IPS-NIHi7 (cell line): ENCODE data around the gene GPN1.
A peak's percentile ranks its signal among the peaks of the same experiment; 100 is the strongest.
"Not testable (repeated sequence)": the region's sequence is repeated elsewhere in the genome, so short reads cannot be mapped to it uniquely, and the experiment has no call there.

ENCODE experiments used
- DNase-seq: peaks from one replicate; pipeline ENCODE4 v3.0.0; 2012; ENCODE audit warnings: mixed read lengths; ENCODE audit errors: extremely low spot score

Gene GPN1

DNA sequence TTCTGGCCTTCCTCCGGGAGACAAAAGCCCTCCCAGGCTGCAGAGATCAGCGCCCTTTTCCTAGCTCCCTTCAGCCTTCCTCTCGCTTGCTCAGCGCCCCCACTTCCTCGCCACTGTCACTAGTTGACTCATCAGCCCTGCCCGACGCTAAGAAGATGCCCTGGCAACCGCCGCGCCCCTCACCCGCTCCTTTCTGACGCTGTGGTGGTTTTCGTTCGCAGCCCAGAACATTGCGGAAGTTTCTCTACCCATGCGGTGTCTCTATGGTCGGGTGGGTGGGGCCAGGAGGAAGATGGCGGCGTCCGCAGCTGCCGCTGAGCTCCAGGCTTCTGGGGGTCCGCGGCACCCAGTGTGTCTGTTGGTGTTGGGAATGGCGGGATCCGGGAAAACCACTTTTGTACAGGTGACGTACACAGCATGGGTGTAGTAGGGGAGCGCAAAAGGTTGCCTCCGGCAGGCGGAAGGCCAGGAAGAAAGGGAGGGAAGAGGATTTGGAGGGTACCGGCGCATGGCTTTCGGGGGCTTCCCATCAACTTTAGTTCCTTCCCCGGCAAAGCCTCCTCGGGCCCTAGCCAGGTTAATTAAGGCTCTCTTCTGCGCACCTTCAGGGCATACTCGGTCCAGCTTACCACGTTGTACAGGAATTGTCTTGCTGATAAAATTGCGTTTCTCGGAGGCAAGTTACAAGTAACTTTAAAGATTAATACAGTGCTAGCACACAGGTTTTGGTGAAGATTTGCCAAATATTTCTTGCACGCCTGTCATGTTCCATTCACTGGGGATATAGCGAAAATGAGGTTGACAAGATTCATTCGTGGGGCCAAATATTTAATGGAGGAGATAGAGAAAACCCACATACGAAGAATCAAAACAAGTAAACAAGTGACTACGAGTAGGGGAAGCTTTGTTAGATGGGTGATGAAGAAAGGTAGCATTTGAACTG, at the start of gene GPN1, which contains the start of gene CCDC121:
Gene GPN1, plus strand, starts transcription at position 284 of the 943 bp plus-strand sequence. Its CDS starts 9 bp downstream, at position 293.
Gene CCDC121, minus strand, starts transcription at position 246 of the 943 bp plus-strand sequence. CDS start 1,213 bp downstream, outside the sequence.
- DNase-seq = peak; percentile 93

DNA sequence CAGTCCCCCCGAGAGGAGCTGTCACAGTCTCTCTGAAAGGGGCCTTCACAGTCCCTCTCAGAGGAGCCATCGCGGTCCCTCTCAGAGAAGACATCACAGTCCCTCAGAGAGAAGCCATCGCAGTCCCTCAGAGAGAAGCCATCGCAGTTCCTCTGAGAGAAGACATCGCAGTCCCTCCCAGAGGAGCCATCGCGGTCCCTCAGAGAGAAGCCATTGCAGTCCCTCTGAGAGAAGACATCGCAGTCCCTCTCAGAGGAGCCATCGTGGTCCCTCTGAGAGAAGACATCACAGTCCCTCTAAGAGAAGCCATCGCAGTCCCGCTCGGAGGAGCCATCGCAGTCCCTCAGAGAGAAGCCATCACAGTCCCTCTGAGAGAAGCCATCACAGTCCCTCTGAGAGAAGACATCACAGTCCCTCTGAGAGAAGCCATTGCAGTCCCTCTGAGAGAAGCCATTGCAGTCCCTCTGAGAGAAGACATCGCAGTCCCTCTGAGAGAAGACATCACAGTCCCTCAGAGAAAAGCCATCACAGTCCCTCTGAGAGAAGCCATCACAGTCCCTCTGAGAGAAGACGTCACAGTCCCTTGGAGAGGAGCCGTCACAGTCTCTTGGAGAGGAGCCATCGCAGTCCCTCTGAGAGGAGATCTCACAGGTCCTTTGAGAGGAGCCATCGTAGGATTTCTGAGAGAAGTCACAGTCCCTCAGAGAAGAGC, 47.3 kb upstream of the GPN1 start:
- no peak for DNase-seq

DNA sequence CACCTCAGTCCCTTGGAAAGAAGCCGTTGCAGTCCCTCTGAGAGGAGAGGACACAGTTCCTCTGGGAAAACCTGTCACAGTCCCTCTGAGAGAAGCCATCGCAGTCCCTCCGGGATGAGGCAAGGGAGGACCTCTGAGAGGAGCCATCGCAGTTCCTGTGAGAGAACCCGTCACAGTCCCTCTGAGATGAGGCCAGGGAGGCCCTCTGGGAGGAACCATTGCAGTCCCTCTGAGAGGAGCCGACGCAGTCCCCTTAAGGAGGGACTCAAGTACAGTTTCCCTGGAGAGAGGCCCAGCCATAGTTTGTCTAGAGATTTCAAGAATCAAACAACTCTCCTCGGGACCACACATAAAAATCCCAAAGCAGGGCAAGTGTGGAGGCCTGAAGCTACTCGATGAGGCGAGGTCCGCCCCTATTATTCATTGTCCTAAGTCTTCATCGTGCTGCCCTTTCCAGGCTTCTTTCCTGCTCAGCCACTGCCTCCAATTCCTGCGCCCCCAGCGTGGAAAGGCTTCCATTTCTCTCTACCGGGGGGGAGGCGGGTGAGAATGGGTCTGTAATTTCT, 46.6 kb upstream of the GPN1 start:
- no peak for DNase-seq

DNA sequence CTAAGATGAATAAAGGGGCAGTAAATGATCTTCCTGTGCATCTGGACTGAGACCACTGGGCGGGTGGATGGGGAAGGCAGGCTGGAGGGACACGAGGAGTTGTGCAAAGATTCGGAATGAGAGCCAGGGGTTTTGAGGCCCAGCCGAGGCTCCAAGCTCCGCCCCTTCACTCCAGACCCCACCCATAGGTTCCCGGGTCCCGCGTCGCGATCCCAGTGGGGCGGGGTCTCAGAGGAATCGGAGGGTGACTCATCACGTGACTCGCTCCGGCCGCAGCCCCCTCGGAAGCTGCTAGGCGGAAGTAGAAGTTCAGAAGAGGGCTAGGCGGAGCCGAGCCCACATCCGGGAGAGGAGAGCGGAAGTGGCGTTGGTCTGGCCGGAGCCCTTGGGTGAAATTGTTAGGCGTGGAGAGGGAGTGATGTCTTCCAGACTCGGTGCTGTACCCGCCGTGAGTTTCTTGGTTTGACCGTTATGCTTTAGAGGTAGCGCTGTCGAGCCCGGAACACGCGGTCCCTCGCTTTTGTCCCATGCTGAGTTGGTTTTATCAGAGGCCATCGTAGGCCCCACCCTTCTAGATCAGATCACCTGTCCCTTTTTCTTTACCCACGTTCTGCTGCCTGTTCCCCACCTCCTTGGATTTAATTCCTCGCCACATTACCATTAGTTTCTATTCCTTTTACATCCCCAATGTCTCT, 46.0 kb upstream of the GPN1 start, which contains the start of gene ZNF512:
Gene ZNF512, plus strand, starts transcription at position 348 of the 695 bp plus-strand sequence. Its CDS starts 71 bp downstream, at position 419.
- peak; percentile 99 for DNase-seq

DNA sequence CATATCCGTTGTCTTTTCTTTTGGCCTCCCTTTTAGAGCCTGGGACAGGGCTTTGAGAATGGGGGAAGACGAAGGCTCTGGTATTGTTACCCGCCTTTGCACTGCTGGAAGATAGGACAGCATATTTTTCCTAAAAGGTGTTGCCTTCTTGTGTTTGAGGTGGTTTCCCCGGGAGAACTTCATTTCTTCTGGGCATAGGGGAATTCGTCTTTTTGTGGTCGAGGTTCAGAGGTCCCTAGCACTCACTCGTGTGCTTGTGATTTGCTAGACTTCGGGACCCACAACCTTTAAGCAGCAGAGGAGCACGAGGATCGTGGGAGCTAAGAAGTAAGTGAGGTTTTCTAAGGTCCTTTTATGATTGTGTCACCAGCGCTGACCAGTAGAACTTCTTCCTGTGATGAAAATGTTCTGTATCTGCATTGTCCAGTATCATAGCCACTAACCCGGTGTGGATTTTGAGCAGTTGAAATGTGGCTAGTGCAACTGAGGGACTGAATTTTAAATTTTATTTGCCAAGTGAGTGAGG, 45.4 kb upstream of the GPN1 start:
- no peak for DNase-seq

DNA sequence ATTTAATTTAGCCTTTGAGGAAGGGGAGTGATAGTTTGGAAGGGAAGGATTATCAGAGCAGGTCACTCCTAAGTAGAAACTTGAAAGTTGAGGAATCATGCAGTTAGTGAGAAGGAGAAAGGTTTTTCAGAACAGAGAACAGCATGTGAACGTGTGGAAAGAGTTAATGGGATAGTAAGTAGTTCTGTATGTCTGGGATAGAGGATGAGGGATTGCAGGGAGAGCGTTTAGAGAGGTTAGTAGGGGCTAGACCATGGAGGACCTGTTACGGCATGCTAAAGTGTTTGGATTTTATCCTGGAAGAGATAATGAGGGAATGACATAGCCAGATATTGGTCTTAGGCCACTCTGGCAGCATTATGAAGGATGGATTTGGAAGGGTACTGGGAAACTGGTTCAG, 44.3 kb upstream of the GPN1 start:
- DNase-seq = no peak

DNA sequence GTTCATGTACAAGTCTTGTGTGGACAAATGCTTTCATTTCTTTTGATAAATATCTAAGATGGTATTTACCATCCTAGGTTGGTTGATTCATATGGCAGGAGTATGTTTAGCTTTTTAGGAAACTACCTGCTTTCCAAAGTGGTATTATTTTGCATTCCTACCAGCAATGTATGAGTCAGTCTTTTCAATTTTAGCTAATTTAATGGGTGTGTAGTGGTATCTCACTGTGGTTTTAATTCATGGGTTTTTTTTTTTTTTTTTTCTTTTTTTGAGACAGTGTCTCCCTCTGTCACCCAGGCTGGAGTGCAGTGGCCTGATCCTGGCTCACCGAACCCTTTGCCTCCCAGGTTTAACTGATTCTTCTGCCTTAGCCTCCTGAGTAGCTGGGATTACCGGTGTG, 41.8 kb upstream of the GPN1 start:
- no peak for DNase-seq

DNA sequence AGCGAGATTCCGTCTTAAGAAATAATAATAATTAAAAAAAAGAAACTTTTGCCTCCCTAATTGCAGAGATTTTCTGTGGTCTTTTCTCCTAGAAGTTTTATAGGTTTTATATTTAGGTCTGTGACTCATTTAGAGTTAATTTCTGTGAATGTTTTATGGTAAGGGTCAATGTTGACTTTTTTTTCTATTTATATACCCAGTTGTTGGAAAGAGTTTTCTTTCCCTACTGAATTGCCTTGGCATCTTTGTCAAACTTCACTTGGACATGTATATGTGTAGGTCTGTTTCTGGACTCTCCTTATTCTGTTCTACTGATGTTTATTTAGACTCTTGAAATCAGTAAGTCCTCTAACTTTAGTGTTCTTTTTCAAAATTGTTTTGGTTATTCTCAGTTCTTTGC, 40.5 kb upstream of the GPN1 start:
- no peak for DNase-seq

DNA sequence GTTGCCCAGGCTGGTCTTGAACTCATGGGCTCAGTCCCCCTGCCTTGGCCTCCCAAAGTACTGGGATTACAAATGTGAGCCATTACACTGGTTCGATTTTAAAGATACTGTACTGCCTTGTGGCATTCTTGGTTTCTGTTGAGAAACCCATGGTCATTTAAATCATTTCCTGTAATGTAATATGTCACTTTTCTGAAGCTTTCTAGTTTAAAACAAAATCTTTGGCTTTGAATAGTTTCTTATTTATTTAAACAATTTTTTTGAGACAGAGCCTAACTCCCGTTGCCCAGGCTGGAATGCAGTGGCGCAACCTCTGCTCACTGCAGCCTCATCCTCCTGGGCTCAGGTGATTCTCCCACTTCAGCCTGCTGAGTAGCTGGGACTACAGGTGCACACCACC, 37.1 kb upstream of the GPN1 start:
- no peak for DNase-seq

DNA sequence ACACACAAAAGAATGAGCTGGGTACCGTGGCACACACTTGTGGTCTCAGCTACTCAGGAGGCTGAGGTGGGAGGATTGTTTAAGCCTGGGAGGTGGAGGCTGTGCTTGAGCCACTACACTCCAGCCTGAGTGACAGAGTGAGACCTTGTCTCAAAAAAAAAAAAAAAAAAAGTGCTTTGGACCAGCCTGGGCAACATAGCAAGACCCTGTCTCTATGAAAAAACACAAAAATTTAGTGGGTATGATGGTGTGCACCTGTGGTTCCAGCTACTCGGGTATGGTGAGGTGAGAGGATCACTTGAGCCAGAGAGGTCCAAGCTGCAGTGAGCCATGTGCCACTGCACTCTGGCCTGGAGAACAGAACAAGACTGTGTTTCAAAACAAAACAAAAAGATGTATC, 35.6 kb upstream of the GPN1 start:
- no peak for DNase-seq

DNA sequence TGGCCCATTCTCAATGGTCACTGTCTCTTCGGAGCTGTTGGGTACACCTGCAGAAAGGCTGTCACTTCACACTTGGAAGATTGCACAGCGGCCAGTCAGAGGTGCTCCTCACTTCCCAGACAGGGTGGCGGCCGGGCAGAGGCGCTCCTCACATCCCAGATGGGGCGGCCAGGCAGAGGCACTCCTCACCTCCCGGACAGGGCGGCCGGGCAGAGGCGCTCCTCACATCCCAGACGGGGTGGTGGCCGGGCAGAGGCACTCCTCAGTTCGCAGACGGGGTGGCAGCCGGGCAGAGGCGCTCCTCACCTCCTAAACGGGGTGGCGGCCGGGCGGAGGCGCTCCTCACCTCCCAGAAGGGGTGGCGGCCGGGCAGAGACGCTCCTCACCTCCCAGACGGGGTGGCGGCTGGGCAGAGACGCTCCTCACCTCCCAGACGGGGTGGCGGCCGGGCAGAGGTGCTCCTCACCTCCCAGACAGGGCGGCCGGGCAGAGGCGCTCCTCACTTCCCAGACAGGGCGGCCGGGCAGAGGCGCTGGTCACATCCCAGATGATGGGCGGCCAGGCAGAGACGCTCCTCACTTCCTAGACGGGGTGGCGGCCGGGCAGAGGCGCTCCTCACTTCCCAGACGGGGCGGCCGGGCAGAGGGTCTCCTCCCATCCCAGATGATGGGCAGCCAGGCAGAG, 34.7 kb upstream of the GPN1 start:
- not testable (repeated sequence) for DNase-seq

DNA sequence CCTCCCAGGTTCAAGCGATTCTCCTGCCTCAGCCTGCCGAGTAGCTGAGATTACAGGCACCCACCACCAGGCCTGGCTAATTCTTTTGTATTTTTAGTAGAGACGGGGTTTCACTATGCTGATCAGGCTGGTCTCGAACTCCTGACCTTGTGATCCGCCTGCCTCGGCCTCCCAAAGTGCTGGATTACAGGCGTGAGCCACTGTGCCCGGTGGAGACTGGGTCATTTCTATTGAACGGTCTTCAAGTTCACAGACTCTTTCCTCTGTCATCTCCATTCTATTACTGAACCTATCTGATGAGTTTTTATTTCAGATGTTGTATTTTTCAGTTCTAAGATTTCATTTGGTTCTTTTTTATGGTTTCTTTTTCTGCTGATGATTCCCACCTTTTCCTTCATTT, 33.4 kb upstream of the GPN1 start:
- not testable (repeated sequence) for DNase-seq

DNA sequence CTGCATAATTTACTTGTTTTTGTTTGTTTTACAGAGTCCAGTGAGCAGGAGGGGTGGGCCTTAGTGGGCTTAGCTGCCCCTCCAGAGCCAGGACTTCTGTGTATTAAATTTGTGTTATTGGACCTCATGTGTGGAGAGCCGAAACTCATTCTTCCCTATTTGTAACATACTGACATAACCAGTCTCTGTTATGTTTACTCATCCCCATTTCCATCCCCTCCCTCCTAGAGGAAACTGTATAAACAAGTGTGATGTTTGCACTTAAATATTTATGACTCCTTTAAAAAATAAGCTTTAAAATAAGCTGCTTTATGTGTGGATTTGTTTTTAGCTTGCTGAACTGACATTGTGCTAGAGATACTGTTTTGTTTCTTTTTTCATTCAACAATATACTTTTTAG, 32.2 kb upstream of the GPN1 start:
- DNase-seq = no peak

DNA sequence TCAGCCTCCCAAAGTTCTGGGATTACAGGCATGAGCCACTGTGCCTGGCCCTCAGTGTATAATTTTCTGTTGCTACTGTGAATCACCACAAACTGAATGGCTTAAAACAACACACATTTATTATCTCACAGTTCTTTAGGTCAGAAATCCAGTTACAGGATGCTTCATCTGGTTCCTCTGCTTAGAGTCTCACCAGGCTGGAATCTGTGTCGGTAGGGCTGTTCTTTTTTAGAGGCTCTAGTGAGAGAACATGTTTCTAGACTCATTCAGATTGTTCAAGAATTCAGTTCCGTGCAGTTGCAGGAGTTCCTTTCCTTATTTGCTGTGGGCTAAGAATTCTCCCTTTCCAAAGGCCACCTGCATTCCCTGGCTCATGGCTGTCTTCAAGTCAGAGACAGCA, 22.2 kb upstream of the GPN1 start:
- DNase-seq = no peak

DNA sequence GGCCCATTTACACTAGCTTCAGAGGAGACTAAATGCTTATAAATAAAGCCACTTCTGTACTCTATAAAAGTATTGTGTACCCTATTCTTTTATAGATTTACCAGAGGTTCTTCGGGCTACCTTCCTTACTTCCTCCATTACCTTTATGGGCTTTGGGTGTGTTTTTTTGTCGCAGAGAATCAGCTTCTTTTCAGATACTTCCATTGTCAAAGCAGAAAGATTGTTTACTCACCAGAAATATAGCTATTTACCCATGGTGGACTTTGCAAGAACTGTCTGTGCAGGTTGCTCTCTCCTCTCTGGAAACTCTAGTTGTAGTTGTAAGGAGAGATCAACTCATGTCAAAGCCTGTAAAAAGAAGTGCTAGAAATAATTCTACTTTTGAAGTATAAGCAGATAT, 14.9 kb upstream of the GPN1 start:
- no peak for DNase-seq

DNA sequence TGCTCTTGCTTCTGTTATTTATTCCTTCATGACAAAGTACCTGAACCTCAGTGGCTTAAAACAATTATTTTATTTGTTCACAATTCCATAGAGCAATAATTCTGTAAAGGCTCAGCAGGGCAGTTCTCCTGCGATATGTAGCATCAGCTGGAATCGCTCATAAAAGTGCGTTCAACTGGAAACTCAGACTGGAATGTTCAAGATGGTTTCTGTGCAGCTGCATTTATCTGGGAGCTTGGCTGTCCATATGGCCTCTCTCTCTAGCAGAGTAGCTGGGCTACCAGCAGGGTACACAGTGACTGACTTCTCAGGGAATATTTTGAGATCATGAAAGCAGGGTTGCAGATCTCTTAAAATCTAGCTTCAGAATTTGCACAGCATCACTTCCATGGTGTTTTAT, 13.5 kb upstream of the GPN1 start:
- DNase-seq = no peak

DNA sequence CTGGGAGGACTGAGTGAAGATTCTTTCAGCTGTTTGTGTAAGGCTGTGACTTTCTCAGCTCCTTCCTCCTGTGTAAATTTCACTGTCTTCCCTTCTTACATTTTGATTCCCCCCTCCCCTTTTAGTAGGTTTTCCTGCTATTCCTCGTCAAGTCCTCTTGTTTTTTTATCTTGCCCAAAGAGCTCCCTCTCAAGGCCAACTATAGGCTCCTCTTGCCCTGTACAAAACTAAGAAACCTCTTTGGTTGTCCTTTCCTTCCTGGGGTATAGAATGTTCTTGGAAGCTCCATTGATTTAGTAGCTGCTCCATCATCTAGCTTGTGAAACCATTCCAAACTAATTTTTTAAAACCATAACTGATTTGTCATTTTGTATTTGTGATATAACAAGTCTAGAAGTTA, 7.3 kb upstream of the GPN1 start:
- DNase-seq = peak; percentile 26

DNA sequence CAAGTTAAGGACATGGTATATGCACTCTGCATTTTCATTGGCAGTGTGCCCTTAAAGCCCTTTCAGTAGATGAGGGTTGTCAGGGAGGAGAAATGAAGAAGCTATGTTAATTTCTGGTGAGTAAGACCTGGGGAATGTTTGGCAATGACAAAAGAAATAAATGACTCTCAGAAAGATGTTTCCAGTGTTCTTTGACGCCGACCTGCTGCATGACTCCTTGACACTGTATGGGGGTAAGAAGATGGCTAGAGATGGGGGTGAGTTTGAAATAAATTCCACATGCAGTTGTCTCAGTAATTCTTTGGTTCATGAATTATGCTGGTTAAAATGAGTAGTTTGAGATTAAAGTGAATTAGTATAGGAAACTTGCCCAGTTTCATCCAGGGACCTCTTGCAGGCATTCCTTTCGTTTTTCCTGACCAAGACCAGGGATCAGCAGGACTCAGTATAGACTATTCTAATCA, 5.9 kb upstream of the GPN1 start:
- DNase-seq = peak; percentile 24

DNA sequence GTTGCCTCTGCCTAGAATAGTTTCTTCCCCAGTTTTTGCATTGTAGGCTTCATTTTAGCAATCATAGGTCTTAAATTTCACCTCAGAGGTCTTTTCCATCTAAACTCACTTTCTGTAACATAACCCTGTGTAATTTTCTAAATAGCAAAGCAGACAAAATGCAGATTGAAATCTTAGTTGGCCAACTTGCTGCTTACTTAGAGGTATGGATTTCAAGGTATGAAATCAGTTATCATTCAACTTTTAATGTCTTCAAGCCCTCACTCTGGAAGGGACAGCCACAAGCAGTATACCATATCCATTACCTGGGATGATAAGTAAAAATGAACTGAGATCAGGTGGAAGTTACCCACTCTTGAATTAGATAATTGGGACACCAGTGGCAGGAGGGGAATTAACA, 3.9 kb upstream of the GPN1 start:
- DNase-seq = no peak

DNA sequence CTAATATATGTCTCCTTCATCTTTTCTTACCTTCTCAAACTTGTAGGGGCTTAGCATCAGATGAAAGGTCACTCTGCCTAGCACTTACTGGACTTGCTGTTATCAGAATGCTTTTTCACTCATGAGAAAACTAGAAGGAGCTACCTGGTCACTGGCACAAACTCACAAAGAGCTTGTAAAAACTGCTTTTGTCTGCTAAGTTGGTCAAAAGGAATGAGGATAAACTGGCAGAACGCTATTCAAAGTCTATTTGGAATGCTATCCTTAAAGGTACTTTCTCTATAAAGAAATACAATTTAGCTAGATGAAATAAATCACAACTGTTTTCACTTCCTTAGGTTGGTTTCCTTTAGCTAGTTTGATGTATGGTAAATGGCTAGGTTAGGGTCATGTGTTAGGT, 2.5 kb upstream of the GPN1 start:
- not testable (repeated sequence) for DNase-seq

DNA sequence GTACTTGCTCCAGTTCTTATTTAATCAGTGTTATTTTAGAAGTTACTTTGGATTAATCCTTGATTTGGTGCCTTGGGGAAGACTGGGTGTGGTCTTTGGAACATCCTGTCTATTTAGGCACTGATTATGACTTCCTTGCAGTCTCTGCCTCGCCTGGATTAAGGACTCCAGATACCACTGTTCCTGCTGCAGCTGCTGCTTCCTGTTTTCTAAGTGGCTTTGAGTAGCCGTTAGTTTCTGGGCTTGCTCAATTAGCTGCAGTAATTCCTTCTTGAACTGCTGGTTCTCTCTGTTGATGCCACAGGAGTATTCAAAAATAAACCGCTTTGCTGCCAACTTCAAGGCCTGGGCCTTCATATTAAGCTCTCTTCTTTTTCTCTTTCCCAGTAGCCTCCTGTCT, 1.9 kb upstream of the GPN1 start:
- not testable (repeated sequence) for DNase-seq
